T47D (cell line): ENCODE results near the gene PTTG1.
"Not testable (repeated sequence)": the region's sequence is repeated elsewhere in the genome, so short reads cannot be mapped to it uniquely, and the experiment has no call there.

Experiments
- DNase-seq, 2 experiments: peaks; one replicate each; pipeline versions ENCODE4 v3.0.0 to v3.0.0-alpha.2; 2011 to 2012; ENCODE audit warnings: low read depth in 1 of 2, low spot score in 1 of 2
- JUND ChIP-seq: IDR thresholded peaks from 2 replicates; pipeline ENCODE4 v1.6.1; 2012; ENCODE audit warnings: low read depth
- in situ Hi-C: cut with HindIII; loops from 2 replicates; pipeline ENCODE4 v1.10.0; 2016; ENCODE audit warnings: low sequenced_read_pairs, low pct_unique_long_range_greater_than_20kb

The PTTG1 gene

GRCh38 chr5:160435532-160435931, 13.9 kb downstream of the PTTG1 start:
- no peak for TF ChIP-seq JUND
- DNase-seq = no peak
- in situ Hi-C loops = no loop called here

GRCh38 chr5:160436017-160436416, 14.4 kb downstream of the PTTG1 start:
- DNase-seq = no peak
- in situ Hi-C loops = no loop called here
- TF ChIP-seq JUND = no peak

- in situ Hi-C loops, DNase-seq: not testable (repeated sequence)
Measured at GRCh38 chr5:160436661-160437060, 15.0 kb downstream of the PTTG1 start.

- in situ Hi-C loops = no loop called here
- no peak for TF ChIP-seq JUND
- no peak for DNase-seq
Measured at GRCh38 chr5:160437271-160437670, 15.6 kb downstream of the PTTG1 start.

- in situ Hi-C loops = no loop called here
- no peak for TF ChIP-seq JUND
- DNase-seq = peak; percentile 54 to 73
Measured at GRCh38 chr5:160438316-160439204, 16.9 kb downstream of the PTTG1 start.

- in situ Hi-C loops = no loop called here
- DNase-seq = peak; percentile 78 to 79
- TF ChIP-seq JUND = no peak
Measured at GRCh38 chr5:160439205-160439600, 17.5 kb downstream of the PTTG1 start.

- DNase-seq = no peak
- in situ Hi-C loops = no loop called here
- no peak for TF ChIP-seq JUND
Measured at GRCh38 chr5:160441311-160441781, 19.7 kb downstream of the PTTG1 start.

- in situ Hi-C loops = no loop called here
- TF ChIP-seq JUND = no peak
- DNase-seq = no peak
Measured at GRCh38 chr5:160442824-160443431, 21.3 kb downstream of the PTTG1 start.

GRCh38 chr5:160444407-160444806, 22.8 kb downstream of the PTTG1 start:
- no peak for TF ChIP-seq JUND
- no peak for DNase-seq
- in situ Hi-C loops = no loop called here

- in situ Hi-C loops = no loop called here
- TF ChIP-seq JUND = no peak
- no peak for DNase-seq
Measured at GRCh38 chr5:160445132-160445531, 23.5 kb downstream of the PTTG1 start.

- in situ Hi-C loops = no loop called here
- no peak for TF ChIP-seq JUND
- DNase-seq = no peak
Measured at GRCh38 chr5:160445751-160446150, 24.1 kb downstream of the PTTG1 start.

GRCh38 chr5:160448886-160449285, 27.2 kb downstream of the PTTG1 start:
- DNase-seq = no peak
- no peak for TF ChIP-seq JUND
- in situ Hi-C loops = no loop called here

- in situ Hi-C loops = no loop called here
- no peak for TF ChIP-seq JUND
- DNase-seq = no peak
Measured at GRCh38 chr5:160449458-160449857, 27.8 kb downstream of the PTTG1 start.
